ENCODE measurements around the gene SEC14L5. TPM values are rescaled to one million over a fixed set of nuclear protein-coding genes. Genes with fewer than 3 reads are reported as not detected.

Gene SEC14L5
- total RNA-seq, 1 donor from 2014 or later, result not detected

GRCh38 chr16:5016967-5017677 lies 59.0 kb downstream of the SEC14L5 start:
- Histone ChIP-seq H3K36me3 (ENCODE audit: control insufficient read depth, insufficient read depth, low read length) (no peaks in the 10 kb centered on the region), H3K27me3 (ENCODE audit: control insufficient read depth, insufficient read depth, low read length) (peaks cover 5% of the 10 kb centered on the region), H3K4me3 (ENCODE audit: low read depth, low read length) (no peak overlapping the region)
- DNase-seq (ENCODE audit: low read depth), result no peak
- TF ChIP-seq CTCF (IDR thresholded peaks at IDR 0.05; ENCODE audit: insufficient read depth, low read length, poor library complexity, severe bottlenecking), result no peak

- H3K27me3 ChIP-seq (ENCODE audit: control insufficient read depth, insufficient read depth, low read length), result peaks cover 3% of the 10 kb centered on the region
- no peak overlapping the region for H3K4me3 ChIP-seq (ENCODE audit: low read depth, low read length)
- no peak for DNase-seq (ENCODE audit: low read depth)
- no peak for TF ChIP-seq CTCF (IDR thresholded peaks at IDR 0.05; ENCODE audit: insufficient read depth, low read length, poor library complexity, severe bottlenecking)
- no peaks in the 10 kb centered on the region for H3K36me3 ChIP-seq (ENCODE audit: control insufficient read depth, insufficient read depth, low read length)
These were observed 59.5 kb downstream of the SEC14L5 start for GRCh38 chr16:5017678-5017969.

GRCh38 chr16:5018793-5019192 lies 60.7 kb downstream of the SEC14L5 start:
- DNase-seq (ENCODE audit: low read depth), result no peak
- Histone ChIP-seq H3K27me3 (ENCODE audit: control insufficient read depth, insufficient read depth, low read length) (peaks cover 3% of the 10 kb centered on the region), H3K4me3 (ENCODE audit: low read depth, low read length) (no peak overlapping the region), H3K36me3 (ENCODE audit: control insufficient read depth, insufficient read depth, low read length) (no peaks in the 10 kb centered on the region)
- TF ChIP-seq CTCF (IDR thresholded peaks at IDR 0.05; ENCODE audit: insufficient read depth, low read length, poor library complexity, severe bottlenecking), result no peak

- no peak overlapping the region for H3K4me3 ChIP-seq (ENCODE audit: low read depth, low read length)
- TF ChIP-seq CTCF (IDR thresholded peaks at IDR 0.05; ENCODE audit: insufficient read depth, low read length, poor library complexity, severe bottlenecking), result no peak
- DNase-seq (ENCODE audit: low read depth), result no peak
- H3K36me3 ChIP-seq (ENCODE audit: control insufficient read depth, insufficient read depth, low read length), result no peaks in the 10 kb centered on the region
- H3K27me3 ChIP-seq (ENCODE audit: control insufficient read depth, insufficient read depth, low read length), result peaks cover 3% of the 10 kb centered on the region
These were observed 61.6 kb downstream of the SEC14L5 start for GRCh38 chr16:5019775-5020174.

- no peak overlapping the region for H3K4me3 ChIP-seq (ENCODE audit: low read depth, low read length)
- H3K36me3 ChIP-seq (ENCODE audit: control insufficient read depth, insufficient read depth, low read length), result no peaks in the 10 kb centered on the region
- no peak for DNase-seq (ENCODE audit: low read depth)
- TF ChIP-seq CTCF (IDR thresholded peaks at IDR 0.05; ENCODE audit: insufficient read depth, low read length, poor library complexity, severe bottlenecking), result no peak
- H3K27me3 ChIP-seq (ENCODE audit: control insufficient read depth, insufficient read depth, low read length), result peaks cover 3% of the 10 kb centered on the region
These were observed 62.4 kb downstream of the SEC14L5 start for GRCh38 chr16:5020551-5020950.

GRCh38 chr16:5022521-5022920 lies 64.4 kb downstream of the SEC14L5 start:
- DNase-seq (ENCODE audit: low read depth), result no peak
- Histone ChIP-seq H3K36me3 (ENCODE audit: control insufficient read depth, insufficient read depth, low read length) (no peaks in the 10 kb centered on the region), H3K4me3 (ENCODE audit: low read depth, low read length) (no peak overlapping the region), H3K27me3 (ENCODE audit: control insufficient read depth, insufficient read depth, low read length) (peaks cover 3% of the 10 kb centered on the region)
- TF ChIP-seq CTCF (IDR thresholded peaks at IDR 0.05; ENCODE audit: insufficient read depth, low read length, poor library complexity, severe bottlenecking), result no peak
